ENCODE results near the gene IGF1R.
"Not testable (repeated sequence)": the region's sequence is repeated elsewhere in the genome, so short reads cannot be mapped to it uniquely, and the experiment has no call there.

Gene IGF1R

DNA sequence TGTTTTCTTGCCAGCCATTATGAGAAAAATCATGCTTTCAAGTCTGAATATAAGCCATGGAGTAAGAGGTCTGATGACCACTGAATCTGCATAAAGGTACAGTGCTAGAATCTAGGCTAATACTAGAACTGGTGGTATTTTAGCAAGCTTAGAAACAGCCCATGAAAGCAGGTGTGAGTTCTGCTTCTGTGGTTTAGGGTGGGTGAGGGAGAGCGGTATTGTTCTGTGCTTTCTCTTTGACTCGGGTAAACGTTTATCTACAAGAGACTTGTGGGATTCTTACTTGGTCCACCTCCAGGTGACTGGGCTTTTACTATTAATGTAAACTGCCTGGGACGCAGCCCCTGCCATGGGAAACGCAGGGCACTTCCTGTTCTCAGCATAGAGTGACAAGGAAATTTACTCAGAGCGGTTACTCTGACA lies 304.1 kb downstream of the IGF1R start:
- no peak for DNase-seq

DNA sequence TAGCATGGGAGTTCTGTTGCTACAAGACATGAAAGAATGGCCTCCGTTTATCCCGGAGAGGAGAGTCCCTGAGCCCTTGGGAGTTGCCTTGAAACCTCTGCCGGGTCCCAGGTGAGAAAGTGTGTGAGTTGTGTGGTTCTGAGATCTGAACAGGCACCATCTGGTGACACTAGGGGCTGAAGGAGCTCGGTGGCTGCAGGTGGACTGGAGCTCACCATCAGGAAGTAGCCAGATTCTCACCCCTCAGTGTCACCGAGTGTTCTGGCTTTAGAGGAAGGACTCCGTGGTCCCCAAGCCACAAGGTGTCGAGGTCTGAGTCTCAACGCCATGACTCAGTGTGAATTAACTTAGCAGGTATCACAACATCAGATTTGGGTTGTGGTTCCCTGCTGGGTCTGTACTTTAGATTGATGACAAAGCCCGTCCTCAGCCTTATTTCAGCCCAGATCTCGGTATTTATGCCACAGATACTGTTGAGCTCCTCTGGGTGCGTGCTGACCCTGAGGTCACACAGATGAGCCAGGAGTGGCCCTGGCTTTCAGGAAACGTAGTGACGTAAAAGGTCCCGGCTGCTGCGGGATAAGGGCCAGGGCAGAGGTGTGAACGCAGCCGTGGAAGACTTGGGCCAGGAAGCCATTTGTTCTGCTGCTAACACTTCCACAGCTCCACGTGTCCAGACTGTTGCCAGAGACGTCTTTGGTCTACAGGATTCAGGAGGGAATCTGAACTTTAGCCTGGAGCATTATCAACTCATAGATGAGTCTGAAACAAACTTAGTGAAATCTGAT lies 304.9 kb downstream of the IGF1R start:
- no peak for DNase-seq

DNA sequence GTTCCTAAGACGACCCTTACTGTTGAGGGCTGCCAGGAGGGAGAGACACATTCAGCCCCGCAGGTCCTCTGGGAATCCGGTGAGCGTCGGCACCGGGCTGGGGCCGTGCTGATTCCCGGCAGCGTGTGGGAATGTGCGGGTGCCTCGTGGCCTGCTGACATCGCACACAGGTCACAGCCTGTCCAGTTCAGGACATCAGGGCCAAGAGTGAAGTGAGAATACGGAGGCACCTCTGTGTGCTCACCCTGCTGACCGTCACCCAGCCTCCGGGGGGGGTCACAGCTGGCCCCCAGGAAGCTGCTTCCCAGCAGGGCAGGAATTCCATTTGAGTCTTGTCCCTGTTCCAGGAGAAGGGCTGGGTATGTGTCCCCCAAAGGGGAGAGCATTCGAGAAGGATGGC lies 305.6 kb downstream of the IGF1R start:
- DNase-seq, result no peak

DNA sequence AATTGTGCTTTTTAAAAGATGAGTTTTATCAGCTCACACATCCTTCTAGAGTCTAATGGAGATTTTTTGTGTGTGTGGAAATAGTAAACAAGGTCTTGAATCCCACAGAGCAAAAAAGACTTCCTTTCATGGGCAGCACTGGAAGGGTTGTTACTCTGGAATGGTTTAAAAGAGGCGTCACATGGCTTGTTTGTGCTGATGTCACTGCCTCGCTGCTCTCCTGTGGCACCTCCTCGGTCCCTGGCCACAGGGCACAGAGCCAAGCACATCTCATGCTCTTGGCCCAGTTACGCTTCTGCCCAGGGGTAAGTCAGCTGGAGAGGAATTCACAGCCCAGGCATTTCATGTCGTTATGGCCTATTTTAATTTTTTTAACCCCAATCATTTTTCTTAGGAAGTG lies 306.1 kb downstream of the IGF1R start:
- no peak for DNase-seq

DNA sequence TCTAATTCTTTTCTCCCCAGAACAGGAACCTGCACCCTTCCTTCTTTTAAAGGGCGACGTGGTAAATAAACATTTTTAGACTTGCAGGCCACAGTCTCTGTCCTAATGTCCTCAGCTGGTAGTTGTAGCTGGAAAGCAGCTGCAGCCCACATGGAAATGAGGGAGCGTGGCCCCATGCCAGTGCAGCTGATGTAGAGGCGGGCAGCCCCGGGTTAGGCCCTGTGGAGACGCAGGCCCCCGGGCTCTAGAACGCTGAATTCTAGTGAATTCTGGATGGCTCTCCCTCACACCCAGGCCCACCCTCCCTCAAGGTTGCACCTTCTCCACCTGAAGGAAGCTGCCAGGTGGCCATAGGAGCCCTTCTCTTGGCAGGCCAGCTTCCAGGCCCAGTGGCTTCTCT lies 307.0 kb downstream of the IGF1R start:
- DNase-seq, result no peak

DNA sequence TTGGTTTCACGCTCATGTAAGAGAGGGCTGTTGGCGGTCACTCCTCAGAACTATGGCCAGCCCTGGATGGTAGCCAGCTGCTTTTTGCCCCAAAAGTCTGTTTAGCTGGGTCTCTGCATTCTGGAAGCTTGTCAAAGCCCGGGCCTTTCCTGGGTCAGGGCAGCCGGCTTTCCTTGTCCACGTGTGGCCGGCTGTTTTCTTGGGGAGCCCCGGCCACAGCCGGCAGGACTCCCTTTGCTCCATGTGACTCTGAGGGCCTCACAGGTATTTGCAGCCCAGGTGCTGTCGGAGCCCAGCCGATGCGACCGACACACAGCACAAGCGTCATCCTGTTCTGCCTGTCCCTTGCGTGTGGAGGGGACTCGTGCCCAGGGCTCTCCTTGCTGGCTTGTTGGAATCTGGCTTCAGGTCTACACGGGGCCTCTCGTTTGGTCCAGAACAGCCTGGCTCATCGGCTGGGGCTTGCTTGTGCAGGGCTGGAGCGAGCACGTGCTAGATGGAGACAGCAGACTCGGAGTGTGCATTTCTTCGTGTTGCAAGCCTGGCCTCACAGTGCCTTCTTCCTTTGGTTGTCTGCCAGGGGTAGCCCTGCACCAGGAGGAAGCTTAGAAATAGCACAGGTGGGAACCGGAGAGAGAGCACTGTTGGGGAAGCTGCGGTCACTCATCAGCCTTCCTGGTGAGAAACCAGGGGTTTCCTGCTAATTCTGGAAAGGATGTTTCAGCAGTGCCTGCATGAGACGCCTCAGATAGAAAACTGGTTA lies 307.8 kb downstream of the IGF1R start:
- DNase-seq, result no peak

DNA sequence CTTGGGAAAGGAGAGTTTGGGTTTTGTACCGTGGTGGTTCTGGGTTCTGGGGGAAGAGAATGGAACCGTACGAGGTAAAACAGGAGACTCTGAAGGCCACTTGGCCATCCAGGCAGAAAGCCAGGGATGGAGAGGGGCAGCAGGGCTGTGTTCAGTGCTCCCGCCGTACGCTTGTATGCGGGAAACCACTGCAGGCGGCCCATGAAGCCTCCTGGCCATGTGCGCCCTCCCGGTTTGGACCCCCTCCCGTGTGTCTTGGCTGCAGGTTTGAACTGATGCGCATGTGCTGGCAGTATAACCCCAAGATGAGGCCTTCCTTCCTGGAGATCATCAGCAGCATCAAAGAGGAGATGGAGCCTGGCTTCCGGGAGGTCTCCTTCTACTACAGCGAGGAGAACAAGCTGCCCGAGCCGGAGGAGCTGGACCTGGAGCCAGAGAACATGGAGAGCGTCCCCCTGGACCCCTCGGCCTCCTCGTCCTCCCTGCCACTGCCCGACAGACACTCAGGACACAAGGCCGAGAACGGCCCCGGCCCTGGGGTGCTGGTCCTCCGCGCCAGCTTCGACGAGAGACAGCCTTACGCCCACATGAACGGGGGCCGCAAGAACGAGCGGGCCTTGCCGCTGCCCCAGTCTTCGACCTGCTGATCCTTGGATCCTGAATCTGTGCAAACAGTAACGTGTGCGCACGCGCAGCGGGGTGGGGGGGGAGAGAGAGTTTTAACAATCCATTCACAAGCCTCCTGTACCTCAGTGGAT lies 308.6 kb downstream of the IGF1R start:
- DNase-seq, result no peak

DNA sequence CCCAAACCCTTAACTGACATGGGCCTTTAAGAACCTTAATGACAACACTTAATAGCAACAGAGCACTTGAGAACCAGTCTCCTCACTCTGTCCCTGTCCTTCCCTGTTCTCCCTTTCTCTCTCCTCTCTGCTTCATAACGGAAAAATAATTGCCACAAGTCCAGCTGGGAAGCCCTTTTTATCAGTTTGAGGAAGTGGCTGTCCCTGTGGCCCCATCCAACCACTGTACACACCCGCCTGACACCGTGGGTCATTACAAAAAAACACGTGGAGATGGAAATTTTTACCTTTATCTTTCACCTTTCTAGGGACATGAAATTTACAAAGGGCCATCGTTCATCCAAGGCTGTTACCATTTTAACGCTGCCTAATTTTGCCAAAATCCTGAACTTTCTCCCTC lies 309.3 kb downstream of the IGF1R start:
- no peak for DNase-seq

DNA sequence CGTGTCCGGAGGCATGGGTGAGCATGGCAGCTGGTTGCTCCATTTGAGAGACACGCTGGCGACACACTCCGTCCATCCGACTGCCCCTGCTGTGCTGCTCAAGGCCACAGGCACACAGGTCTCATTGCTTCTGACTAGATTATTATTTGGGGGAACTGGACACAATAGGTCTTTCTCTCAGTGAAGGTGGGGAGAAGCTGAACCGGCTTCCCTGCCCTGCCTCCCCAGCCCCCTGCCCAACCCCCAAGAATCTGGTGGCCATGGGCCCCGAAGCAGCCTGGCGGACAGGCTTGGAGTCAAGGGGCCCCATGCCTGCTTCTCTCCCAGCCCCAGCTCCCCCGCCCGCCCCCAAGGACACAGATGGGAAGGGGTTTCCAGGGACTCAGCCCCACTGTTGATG lies 309.7 kb downstream of the IGF1R start:
- DNase-seq, result no peak

DNA sequence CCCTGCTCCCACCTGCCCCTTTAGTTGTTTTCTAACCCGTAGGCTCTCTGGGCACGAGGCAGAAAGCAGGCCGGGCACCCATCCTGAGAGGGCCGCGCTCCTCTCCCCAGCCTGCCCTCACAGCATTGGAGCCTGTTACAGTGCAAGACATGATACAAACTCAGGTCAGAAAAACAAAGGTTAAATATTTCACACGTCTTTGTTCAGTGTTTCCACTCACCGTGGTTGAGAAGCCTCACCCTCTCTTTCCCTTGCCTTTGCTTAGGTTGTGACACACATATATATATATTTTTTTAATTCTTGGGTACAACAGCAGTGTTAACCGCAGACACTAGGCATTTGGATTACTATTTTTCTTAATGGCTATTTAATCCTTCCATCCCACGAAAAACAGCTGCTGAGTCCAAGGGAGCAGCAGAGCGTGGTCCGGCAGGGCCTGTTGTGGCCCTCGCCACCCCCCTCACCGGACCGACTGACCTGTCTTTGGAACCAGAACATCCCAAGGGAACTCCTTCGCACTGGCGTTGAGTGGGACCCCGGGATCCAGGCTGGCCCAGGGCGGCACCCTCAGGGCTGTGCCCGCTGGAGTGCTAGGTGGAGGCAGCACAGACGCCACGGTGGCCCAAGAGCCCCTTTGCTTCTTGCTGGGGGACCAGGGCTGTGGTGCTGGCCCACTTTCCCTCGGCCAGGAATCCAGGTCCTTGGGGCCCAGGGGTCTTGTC lies 310.7 kb downstream of the IGF1R start:
- no peak for DNase-seq

DNA sequence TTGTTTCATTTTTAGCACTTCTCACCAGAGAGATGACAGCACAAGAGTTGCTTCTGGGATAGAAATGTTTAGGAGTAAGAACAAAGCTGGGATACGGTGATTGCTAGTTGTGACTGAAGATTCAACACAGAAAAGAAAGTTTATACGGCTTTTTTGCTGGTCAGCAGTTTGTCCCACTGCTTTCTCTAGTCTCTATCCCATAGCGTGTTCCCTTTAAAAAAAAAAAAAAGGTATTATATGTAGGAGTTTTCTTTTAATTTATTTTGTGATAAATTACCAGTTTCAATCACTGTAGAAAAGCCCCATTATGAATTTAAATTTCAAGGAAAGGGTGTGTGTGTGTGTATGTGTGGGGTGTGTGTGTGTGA lies 311.3 kb downstream of the IGF1R start:
- no peak for DNase-seq

DNA sequence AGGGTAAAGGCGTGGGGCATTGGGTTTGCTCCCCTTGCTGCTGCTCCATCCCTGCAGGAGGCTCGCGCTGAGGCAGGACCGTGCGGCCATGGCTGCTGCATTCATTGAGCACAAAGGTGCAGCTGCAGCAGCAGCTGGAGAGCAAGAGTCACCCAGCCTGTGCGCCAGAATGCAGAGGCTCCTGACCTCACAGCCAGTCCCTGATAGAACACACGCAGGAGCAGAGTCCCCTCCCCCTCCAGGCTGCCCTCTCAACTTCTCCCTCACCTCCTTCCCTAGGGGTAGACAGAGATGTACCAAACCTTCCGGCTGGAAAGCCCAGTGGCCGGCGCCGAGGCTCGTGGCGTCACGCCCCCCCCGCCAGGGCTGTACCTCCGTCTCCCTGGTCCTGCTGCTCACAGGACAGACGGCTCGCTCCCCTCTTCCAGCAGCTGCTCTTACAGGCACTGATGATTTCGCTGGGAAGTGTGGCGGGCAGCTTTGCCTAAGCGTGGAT lies 312.3 kb downstream of the IGF1R start:
- DNase-seq, result no peak

DNA sequence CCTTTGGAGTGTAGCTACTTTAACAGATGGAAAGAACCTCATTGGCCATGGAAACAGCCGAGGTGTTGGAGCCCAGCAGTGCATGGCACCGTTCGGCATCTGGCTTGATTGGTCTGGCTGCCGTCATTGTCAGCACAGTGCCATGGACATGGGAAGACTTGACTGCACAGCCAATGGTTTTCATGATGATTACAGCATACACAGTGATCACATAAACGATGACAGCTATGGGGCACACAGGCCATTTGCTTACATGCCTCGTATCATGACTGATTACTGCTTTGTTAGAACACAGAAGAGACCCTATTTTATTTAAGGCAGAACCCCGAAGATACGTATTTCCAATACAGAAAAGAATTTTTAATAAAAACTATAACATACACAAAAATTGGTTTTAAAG lies 315.1 kb downstream of the IGF1R start:
- DNase-seq, result no peak

DNA sequence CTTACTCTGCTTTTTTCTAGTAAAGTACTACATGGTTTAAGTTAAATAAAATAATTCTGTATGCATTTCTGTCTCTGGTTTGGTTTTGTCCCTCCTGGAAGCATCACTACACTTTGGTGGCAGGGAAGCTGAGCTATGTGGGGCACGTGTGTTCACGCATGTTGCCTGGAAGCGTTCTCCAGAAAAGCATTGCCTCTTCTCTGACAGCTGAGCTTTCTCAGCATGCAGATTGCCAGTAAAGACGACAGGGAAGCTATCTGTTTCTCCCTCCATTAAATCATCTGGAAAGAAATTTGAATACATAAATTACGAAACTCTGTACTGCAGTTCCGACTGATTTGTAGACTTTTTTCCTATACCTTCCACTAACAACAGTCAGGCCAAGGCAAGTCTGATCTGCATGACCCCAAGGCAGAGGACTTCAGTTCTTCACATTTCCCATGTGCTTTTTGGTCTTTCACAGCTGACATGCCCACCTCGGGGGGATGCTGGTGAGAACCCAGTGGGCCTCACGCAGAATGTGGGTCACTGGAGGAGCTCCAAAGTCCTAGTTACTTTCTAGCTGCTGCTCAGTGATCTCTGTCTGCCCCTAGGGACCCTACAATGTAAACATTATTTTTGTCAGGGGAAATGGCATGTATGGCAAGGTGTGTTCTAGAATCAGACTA lies 316.3 kb downstream of the IGF1R start:
- DNase-seq, result no peak

DNA sequence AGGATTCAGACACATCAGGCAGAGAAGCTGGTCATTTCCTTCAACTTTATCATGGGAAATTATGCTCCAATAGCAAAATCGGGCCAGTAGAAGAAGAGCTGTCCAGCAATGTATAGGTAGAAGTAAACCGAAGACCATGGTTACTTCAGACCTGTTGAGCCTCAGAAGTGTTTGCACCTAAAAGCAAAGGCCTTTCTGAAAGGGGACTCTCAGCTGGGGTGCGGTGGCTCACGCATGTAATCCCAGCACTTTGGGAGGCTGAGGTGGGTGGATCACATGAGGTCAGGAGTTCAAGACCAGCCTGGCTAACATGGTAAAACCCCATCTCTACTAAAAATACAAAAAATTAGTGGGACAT lies 316.8 kb downstream of the IGF1R start:
- not testable (repeated sequence) for DNase-seq

DNA sequence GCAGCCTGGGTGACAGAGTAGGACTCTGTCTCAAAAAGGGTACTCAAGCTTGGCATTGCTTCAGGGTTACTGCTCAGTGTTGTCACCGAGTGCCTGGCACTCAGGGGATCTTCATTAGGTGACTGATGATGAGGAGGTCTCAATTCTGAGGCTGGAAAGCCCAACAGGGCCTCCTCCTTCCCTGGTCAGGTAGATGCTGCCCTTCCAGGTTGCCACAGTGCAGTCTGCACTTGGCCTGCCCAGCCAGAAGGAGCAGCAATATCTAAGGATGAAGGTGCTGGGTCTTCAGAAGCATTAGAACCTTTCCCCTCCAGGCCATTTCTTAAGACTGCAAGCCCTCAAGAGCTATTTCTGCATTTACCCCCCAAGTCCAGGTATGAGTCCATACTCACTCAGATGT lies 317.3 kb downstream of the IGF1R start:
- DNase-seq, result no peak

DNA sequence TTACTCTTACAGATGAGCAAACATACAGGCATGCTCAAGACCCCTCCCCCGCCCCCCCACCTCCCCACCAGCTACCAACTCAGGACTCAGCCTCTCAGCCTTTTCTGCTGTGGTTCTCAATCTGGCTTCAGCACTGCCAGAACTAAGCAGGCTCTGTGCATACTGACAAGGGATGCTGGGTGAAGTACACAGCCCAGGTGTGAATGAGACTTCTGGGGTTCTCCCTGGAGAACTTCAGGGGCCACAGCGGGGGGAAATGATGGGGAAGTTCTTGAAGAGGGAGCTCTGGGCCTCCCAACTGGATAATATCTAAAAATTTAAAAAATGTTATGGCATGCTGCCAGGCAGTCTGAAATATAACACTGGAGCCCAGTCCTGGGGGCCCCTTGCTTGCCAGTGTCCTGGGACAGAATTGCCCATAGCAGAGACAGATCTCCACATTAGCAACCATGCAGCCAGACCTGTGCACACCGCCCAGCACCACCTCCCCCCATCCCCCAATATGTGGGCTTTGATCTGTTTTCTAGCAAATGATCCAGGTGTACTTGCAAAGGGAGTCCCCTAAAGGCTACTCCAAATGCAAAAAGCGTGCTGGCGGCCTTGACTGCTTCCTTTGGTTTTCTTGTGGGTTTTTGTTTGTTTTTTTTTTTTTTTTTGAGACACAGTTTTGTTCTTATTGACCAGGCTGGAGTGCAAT lies 317.9 kb downstream of the IGF1R start:
- DNase-seq, result no peak

DNA sequence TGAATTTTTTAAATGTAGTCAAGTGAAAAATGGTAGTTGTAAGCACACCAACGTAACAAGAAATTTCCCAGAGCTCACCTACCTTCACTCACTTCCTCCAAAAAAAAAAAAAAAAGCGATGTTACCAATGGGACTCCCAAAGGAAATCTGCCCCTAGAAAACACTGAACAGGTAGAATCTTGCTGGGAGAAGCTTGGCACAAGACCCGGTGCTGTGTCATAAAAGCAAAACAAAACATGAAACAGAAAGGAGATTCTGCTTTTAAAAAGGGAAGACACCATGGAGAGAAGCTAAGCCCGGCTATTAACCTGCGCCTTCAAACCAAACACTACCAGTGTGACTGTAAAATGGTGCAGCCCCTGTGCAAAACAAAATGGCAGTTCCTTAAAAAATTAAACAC lies 318.8 kb downstream of the IGF1R start:
- no peak for DNase-seq

DNA sequence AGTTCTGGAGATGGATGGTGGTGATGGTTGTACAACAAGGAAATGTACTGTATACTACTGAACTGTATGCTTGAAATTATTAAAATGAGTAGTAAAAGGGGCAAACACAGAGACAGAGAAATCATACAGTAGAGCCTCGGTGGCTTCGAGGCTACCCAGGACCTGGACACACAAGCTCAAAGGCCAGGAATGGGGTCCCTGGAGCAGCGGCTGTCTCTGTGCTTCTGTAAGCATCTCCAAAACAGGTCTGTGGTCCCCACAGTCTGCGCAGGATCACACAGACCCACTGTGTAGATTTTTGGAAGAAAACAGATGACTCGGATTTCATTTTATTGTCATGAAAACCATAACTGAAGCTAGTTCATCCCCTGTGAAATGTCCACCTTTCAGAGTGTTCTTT lies 319.6 kb downstream of the IGF1R start:
- no peak for DNase-seq

DNA sequence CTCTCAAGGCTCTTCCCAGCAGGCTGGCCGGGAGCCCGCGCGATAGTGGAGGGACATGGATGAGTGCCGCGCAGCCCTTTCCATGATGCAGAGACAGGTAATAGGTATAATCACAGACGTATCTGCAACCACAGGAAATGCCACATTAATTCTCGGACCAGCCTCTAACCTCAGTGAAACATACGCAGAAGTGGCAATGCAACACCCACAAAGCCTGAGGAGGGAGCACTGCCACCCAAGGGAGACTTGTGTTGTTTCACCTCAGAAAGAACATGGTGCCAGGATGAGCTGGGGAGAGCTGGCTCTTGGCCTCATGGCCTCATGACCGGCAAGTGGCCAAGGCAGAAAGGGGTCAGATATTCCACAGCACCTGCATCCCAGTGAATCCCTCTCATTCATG lies 320.2 kb downstream of the IGF1R start:
- DNase-seq, result no peak

DNA sequence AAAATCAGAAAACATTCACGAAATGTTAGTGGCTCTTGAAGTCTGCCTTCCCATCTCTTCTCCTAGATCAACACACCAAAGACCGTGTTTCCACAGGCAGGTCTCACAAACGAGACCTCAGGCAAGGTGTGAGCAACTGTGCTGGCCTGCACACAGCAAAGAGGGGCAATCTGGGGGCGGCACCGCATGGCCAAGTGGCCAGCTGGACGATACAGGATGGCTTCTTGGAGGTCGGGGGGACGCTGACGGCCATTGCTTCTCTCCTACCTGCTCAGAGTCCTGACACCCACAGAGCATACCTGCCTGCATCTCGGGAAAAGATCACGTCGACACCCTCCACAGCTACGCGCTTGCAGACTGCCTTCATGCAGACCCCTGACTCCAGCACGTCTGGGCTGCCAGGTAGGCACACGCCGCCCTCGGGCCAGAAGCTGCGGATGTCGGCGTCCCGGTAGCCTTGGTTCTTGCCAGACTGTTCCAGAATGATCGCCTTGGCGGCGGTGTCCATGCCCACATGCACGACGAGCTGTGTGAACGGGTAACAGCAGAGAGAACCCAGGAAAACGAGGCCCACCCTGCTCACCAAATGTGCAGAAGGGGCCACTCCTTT lies 320.9 kb downstream of the IGF1R start:
- no peak for DNase-seq

Measured in NCI-H1694 treated with DMSO at 0.1 percent for 48 hours (cell line).